PC-9 (cell line): ENCODE results near the gene HSPBP1. TPM values are rescaled to one million over a fixed set of nuclear protein-coding genes. Genes with fewer than 3 reads are reported as not detected.

Experiments used
- BruUV-seq: library from RNA; stranded (reverse); fragments of 400-500 nt; replicated peaks from 2 replicates; lab custom pipeline; 2021; lab: Mats Ljungman, UMichigan
- CTCF ChIA-PET: fragments of 300-600 bp; sonication (Branson Sonifier 250); formaldehyde crosslinking; loops from one replicate; lab custom pipeline; 2022; ENCODE audit warnings: antibody characterized with exemption; lab: Charles Lee
- POLR2A ChIA-PET: fragments of 300-600 bp; sonication (Branson Sonifier 250); formaldehyde crosslinking; loops from one replicate; lab custom pipeline; 2022; ENCODE audit warnings: antibody characterized with exemption; ENCODE audit not compliant: unreplicated experiment; lab: Charles Lee
- DNase-seq, 2 experiments: peaks; one replicate each; pipeline versions ENCODE4 v3.0.0 to v3.0.0-alpha.2; 2015 to 2022; ENCODE audit warnings: mixed read lengths in 1 of 2
- H2AFZ ChIP-seq: fragments of 200-600 bp; sonication (generic); 2 replicates; pipeline ENCODE4 v1.8.1; 2017; ENCODE audit warnings: antibody characterized with exemption
- H3F3A ChIP-seq: fragments of 200-600 bp; sonication (generic); 2 replicates; pipeline ENCODE4 v1.8.1; 2017; ENCODE audit warnings: antibody characterized with exemption, mild to moderate bottlenecking, low read depth; ENCODE audit not compliant: insufficient read depth
- H3K27ac ChIP-seq: fragments of 200-600 bp; sonication (generic); 2 replicates; pipeline ENCODE4 v1.6.1; 2016; ENCODE audit warnings: mixed run types
- H3K27me3 ChIP-seq: fragments of 200-600 bp; sonication (generic); 2 replicates; pipeline ENCODE4 v1.6.1; 2016; ENCODE audit warnings: low read depth, mixed run types; ENCODE audit not compliant: insufficient read depth
- H3K36me3 ChIP-seq: fragments of 200-600 bp; sonication (generic); 2 replicates; pipeline ENCODE4 v1.6.1; 2016; ENCODE audit warnings: low read depth, mixed run types
- H3K4me1 ChIP-seq: fragments of 200-600 bp; sonication (generic); replicated peaks from 2 replicates; pipeline ENCODE4 v1.6.1; 2016; ENCODE audit warnings: mixed run types; ENCODE audit not compliant: insufficient read depth
- H3K4me2 ChIP-seq: fragments of 200-600 bp; sonication (generic); 2 replicates; pipeline ENCODE4 v1.6.1; 2017; ENCODE audit warnings: mixed run types
- H3K4me3 ChIP-seq: fragments of 200-600 bp; sonication (generic); 2 replicates; pipeline ENCODE4 v1.6.1; 2016; ENCODE audit warnings: mixed run types
- H3K79me2 ChIP-seq: fragments of 200-600 bp; sonication (generic); 2 replicates; pipeline ENCODE4 v1.6.1; 2017; ENCODE audit warnings: low read depth, mixed run types
- H3K9me2 ChIP-seq: fragments of 200-600 bp; sonication (generic); 2 replicates; pipeline ENCODE4 v1.8.1; 2017; ENCODE audit warnings: mild to moderate bottlenecking; ENCODE audit not compliant: insufficient read depth
- H3K9me3 ChIP-seq: fragments of 200-600 bp; sonication (generic); 2 replicates; pipeline ENCODE4 v1.8.1; 2016; ENCODE audit warnings: low read depth; ENCODE audit not compliant: insufficient read depth
- H4K20me1 ChIP-seq: fragments of 200-600 bp; sonication (generic); 2 replicates; pipeline ENCODE4 v1.8.1; 2017; ENCODE audit not compliant: insufficient read depth
- CTCF ChIP-seq: fragments of 200-600 bp; sonication (generic); conservative IDR thresholded peaks from 2 replicates; pipeline ENCODE4 v1.6.1; 2017; ENCODE audit warnings: mixed run types, antibody characterized with exemption, mild to moderate bottlenecking, moderate library complexity
- EZH2 ChIP-seq: fragments of 200-600 bp; sonication (generic); IDR thresholded peaks from 2 replicates; pipeline ENCODE4 v1.8.0; 2017; ENCODE audit warnings: antibody characterized with exemption, low read depth
- intact Hi-C: fragments of 100-400 bp; cut with micrococcal nuclease; formaldehyde crosslinking; loops from one replicate; pipeline ENCODE4 v1.10.0; 2022; ENCODE audit not compliant: unreplicated experiment
- total RNA-seq: library from RNA; stranded (reverse); gene quantifications from 2 replicates; pipeline ENCODE4 v1.2.3, GENCODE V29; 2021

HSPBP1 gene
- total RNA-seq, 1 experiment from 2014 or later: 66.2 TPM

- DNase-seq: no peak
- no peaks in the 10 kb centered on the region for H3K79me2 ChIP-seq
- H3K27me3 ChIP-seq: no peaks in the 10 kb centered on the region
- no peak overlapping the region for H3K4me2 ChIP-seq
- no peaks in the 10 kb centered on the region for H3K9me2 ChIP-seq
- no peak overlapping the region for H3K27ac ChIP-seq
- no peaks in the 10 kb centered on the region for H3K4me1 ChIP-seq
- no TSS peak for BruUV-seq
- H4K20me1 ChIP-seq: peaks cover 56% of the 10 kb centered on the region
- ChIA-PET POLR2A (no interaction called here), CTCF (no interaction called here)
- TF ChIP-seq CTCF: no peak
- no peak for TF ChIP-seq EZH2
- H3K4me3 ChIP-seq: no peak overlapping the region
- H3K36me3 ChIP-seq: peaks cover 9% of the 10 kb centered on the region; the same call in 1 of the 2 replicates
- peaks cover 16% of the 10 kb centered on the region; the same call in 1 of the 2 replicates for H3F3A ChIP-seq
- no peaks in the 10 kb centered on the region for H3K9me3 ChIP-seq
- no peak overlapping the region for H2AFZ ChIP-seq
- intact Hi-C loops: no loop called here
Measured at GRCh38 chr19:55230780-55231179, 49.1 kb downstream of the HSPBP1 start.

GRCh38 chr19:55230329-55230728 is 49.6 kb downstream of the HSPBP1 start:
- Histone ChIP-seq H3K9me2 (no peaks in the 10 kb centered on the region), H3K27ac (no peak overlapping the region), H3K4me2 (no peak overlapping the region), H3F3A (peaks cover 16% of the 10 kb centered on the region; the same call in 1 of the 2 replicates), H3K79me2 (no peaks in the 10 kb centered on the region), H3K9me3 (no peaks in the 10 kb centered on the region), H3K4me3 (no peak overlapping the region), H4K20me1 (peaks cover 57% of the 10 kb centered on the region), H3K27me3 (no peaks in the 10 kb centered on the region), H3K4me1 (no peaks in the 10 kb centered on the region), H2AFZ (no peak overlapping the region), H3K36me3 (peaks cover 8% of the 10 kb centered on the region; the same call in 1 of the 2 replicates)
- intact Hi-C loops: no loop called here
- no peak for TF ChIP-seq CTCF
- TF ChIP-seq EZH2: no peak
- POLR2A ChIA-PET: no interaction called here
- DNase-seq: no peak
- CTCF ChIA-PET: no interaction called here
- BruUV-seq: no TSS peak

- intact Hi-C loops: no loop called here
- H3K79me2 ChIP-seq: no peaks in the 10 kb centered on the region
- H3K4me1 ChIP-seq: no peaks in the 10 kb centered on the region
- no peak for TF ChIP-seq EZH2
- no peak for TF ChIP-seq CTCF
- no peak for DNase-seq
- no peaks in the 10 kb centered on the region for H3K9me2 ChIP-seq
- no peak overlapping the region for H2AFZ ChIP-seq
- peaks cover 8% of the 10 kb centered on the region; the same call in 1 of the 2 replicates for H3K36me3 ChIP-seq
- no peak overlapping the region for H3K4me2 ChIP-seq
- H4K20me1 ChIP-seq: peaks cover 54% of the 10 kb centered on the region
- H3F3A ChIP-seq: peaks cover 11% of the 10 kb centered on the region; the same call in 1 of the 2 replicates
- TSS peak; percentile 74 for BruUV-seq
- H3K9me3 ChIP-seq: no peaks in the 10 kb centered on the region
- no peak overlapping the region for H3K27ac ChIP-seq
- no peak overlapping the region for H3K4me3 ChIP-seq
- ChIA-PET CTCF (no interaction called here), POLR2A (no interaction called here)
- H3K27me3 ChIP-seq: no peaks in the 10 kb centered on the region
Measured at GRCh38 chr19:55229789-55230182, 50.1 kb downstream of the HSPBP1 start.
